K562 (cell line): Measurements from ENCODE around the gene SPAG16. TPM values are rescaled to one million over a fixed set of nuclear protein-coding genes. Genes with fewer than 3 reads are reported as not detected.

ENCODE experiments used
- ATAC-seq: fragments of 200-7000 bp; cut with Tn5 transposase; 3 replicates; pipeline ENCODE4 v1.9.1; 2020; ENCODE audit warnings: moderate library complexity
- BruUV-seq: library from RNA; stranded (reverse); fragments of 400-500 nt; replicated peaks from 2 replicates; lab custom pipeline; 2021; lab: Mats Ljungman, UMichigan
- CTCF ChIA-PET: fragments of 300-600 bp; formaldehyde crosslinking; extraction: SDS; loops from one replicate; lab custom pipeline; 2021; ENCODE audit warnings: low intra/inter-chr PET ratio; lab: Yijun Ruan, JAX
- POLR2A ChIA-PET: fragments of 300-600, 350-650 bp; sonication (Branson Sonifier 250); formaldehyde crosslinking; extraction: SDS; loops from one replicate; lab custom pipeline; 2021; ENCODE audit warnings: antibody characterized with exemption, inconsistent platforms; lab: Yijun Ruan, JAX
- DNase-seq, 4 experiments: peaks; one replicate each; pipeline versions ENCODE4 v3.0.0 to v3.0.0-alpha.2; 2011 to 2018; ENCODE audit warnings: low spot score in 3 of 4, mixed read lengths in 3 of 4; ENCODE audit errors: extremely low read depth in 1 of 4
- FAIRE-seq: peaks from 2 replicates; lab custom pipeline; 2011; peaks lifted over from hg19 to GRCh38; lab: Jason Lieb, UNC
- H2AFZ ChIP-seq: 2 replicates; pipeline ENCODE4 v1.6.0; 2011; ENCODE audit warnings: low read depth, low read length, control low read depth, inconsistent platforms
- H3K27ac ChIP-seq: fragments of 200-600 bp; 3 replicates; pipeline ENCODE4 v1.8.0; 2011; ENCODE audit warnings: low read depth, mild to moderate bottlenecking, control low read depth, inconsistent platforms, low read length, moderate library complexity, mixed read lengths; ENCODE audit errors: extremely low read depth
- H3K27me3 ChIP-seq, 2 experiments: fragments of 300-600 bp in 1 of 2; 2 replicates in 1 of 2; 3 replicates in 1 of 2; pipeline versions ENCODE4 v1.6.0 to v1.8.0; 2011; ENCODE audit warnings: inconsistent platforms in 2 of 2, low read length in 2 of 2, mild to moderate bottlenecking in 1 of 2, mixed read lengths in 1 of 2, moderate library complexity in 1 of 2; ENCODE audit not compliant: control insufficient read depth in 2 of 2, insufficient read depth in 2 of 2
- H3K36me3 ChIP-seq: fragments of 300-600 bp; 3 replicates; pipeline ENCODE4 v1.8.0; 2011; ENCODE audit warnings: mild to moderate bottlenecking, low read length, inconsistent platforms; ENCODE audit not compliant: control insufficient read depth, insufficient read depth
- H3K4me1 ChIP-seq, 2 experiments: fragments of 200-600 bp in 1 of 2; replicated peaks in 1 of 2; 2 replicates in 1 of 2; 3 replicates in 1 of 2; pipeline versions ENCODE4 v1.5.1 to v1.8.0; 2011; ENCODE audit warnings: inconsistent platforms in 2 of 2, low read length in 2 of 2, mild to moderate bottlenecking in 1 of 2, mixed read lengths in 1 of 2, moderate library complexity in 1 of 2; ENCODE audit not compliant: control insufficient read depth in 2 of 2, insufficient read depth in 2 of 2
- H3K4me2 ChIP-seq: 2 replicates; pipeline ENCODE4 v1.6.1; 2011; ENCODE audit warnings: low read length, control low read depth, inconsistent platforms, mixed read lengths; ENCODE audit not compliant: insufficient read depth
- H3K4me3 ChIP-seq: fragments of 200-600 bp; sonication (generic), shearing (Covaris generic); 2 replicates; pipeline ENCODE4 v1.5.1; 2016; ENCODE audit warnings: control low read depth, inconsistent platforms
- H3K79me2 ChIP-seq: fragments of 200-600 bp; 3 replicates; pipeline ENCODE4 v1.8.0; 2011; ENCODE audit warnings: low read length, inconsistent platforms; ENCODE audit not compliant: control insufficient read depth, insufficient read depth
- H3K9ac ChIP-seq, 2 experiments: 2 replicates each; pipeline versions ENCODE4 v1.6.0 to v1.6.1; 2011; ENCODE audit warnings: low read depth in 2 of 2, low read length in 2 of 2, control low read depth in 1 of 2, inconsistent platforms in 1 of 2, mild to moderate bottlenecking in 1 of 2, mixed read lengths in 1 of 2; ENCODE audit not compliant: insufficient read depth in 1 of 2
- H3K9me1 ChIP-seq: one replicate; pipeline ENCODE4 v1.6.0; 2011; ENCODE audit warnings: inconsistent platforms, mild to moderate bottlenecking, low read length, moderate library complexity; ENCODE audit not compliant: control insufficient read depth, insufficient read depth
- H3K9me3 ChIP-seq: replicated peaks from 2 replicates; pipeline ENCODE4 v1.5.1; 2011; ENCODE audit warnings: low read depth, low read length, inconsistent platforms; ENCODE audit not compliant: control insufficient read depth, insufficient read depth
- H4K20me1 ChIP-seq: replicated peaks from 2 replicates; pipeline ENCODE4 v1.6.1; 2011; ENCODE audit warnings: low read length, inconsistent platforms, mixed read lengths; ENCODE audit not compliant: control insufficient read depth, insufficient read depth
- CAMTA2 ChIP-seq: fragments of 250-450 bp; sonication (Bioruptor Pico); conservative IDR thresholded peaks from 2 replicates; pipeline ENCODE4 v1.5.1; 2022
- DMBX1 ChIP-seq: fragments of 250-450 bp; sonication (Bioruptor Pico); IDR thresholded peaks from 2 replicates; pipeline ENCODE4 v1.8.0; 2022; ENCODE audit warnings: inconsistent platforms, mild to moderate bottlenecking, moderate library complexity, borderline replicate concordance
- DPF2 ChIP-seq: fragments of 450-650 bp; IDR thresholded peaks from 2 replicates; pipeline ENCODE4 v1.6.1; 2016
- ERF ChIP-seq: fragments of 450-650 bp; formaldehyde crosslinking; IDR thresholded peaks from 2 replicates; pipeline ENCODE4 v1.4.0; 2020; ENCODE audit warnings: mild to moderate bottlenecking, mixed read lengths
- NFIX ChIP-seq: fragments of 250-450 bp; sonication (Bioruptor Pico); IDR thresholded peaks from 2 replicates; pipeline ENCODE4 v1.4.0; 2020; ENCODE audit warnings: low read depth, mild to moderate bottlenecking, moderate library complexity
- POLR2AphosphoS2 ChIP-seq: IDR thresholded peaks from 2 replicates; pipeline ENCODE4 v1.6.1; 2012; ENCODE audit warnings: low read length, improper control_type of control experiment
- ZFP1 ChIP-seq: fragments of 450-650 bp; formaldehyde crosslinking; IDR thresholded peaks from 2 replicates; pipeline ENCODE4 v1.4.0; 2020; ENCODE audit warnings: mild to moderate bottlenecking, mixed read lengths
- ZFX ChIP-seq: sonication (generic); formaldehyde crosslinking; IDR thresholded peaks from 2 replicates; pipeline ENCODE4 v1.8.0; 2022; ENCODE audit warnings: mild to moderate bottlenecking, missing genetic modification reagents, moderate library complexity
- ZNF134 ChIP-seq: fragments of 250-450 bp; sonication (Bioruptor Pico); conservative IDR thresholded peaks from 2 replicates; pipeline ENCODE4 v1.4.0; 2020
- ZNF274 ChIP-seq: IDR thresholded peaks from 2 replicates; pipeline ENCODE4 v1.6.1; 2011; ENCODE audit warnings: low read depth, mild to moderate bottlenecking, low read length, moderate library complexity, borderline replicate concordance
- ZNF445 ChIP-seq: fragments of 250-450 bp; sonication (Bioruptor Pico); IDR thresholded peaks from 2 replicates; pipeline ENCODE4 v1.4.0; 2020; ENCODE audit warnings: low read depth, mild to moderate bottlenecking, moderate library complexity
- ZNF57 ChIP-seq: fragments of 450-650 bp; formaldehyde crosslinking; IDR thresholded peaks from 2 replicates; pipeline ENCODE4 v1.4.0; 2020; ENCODE audit warnings: mild to moderate bottlenecking, moderate library complexity
- ZNF583 ChIP-seq: fragments of 250-450 bp; sonication (Bioruptor Pico); IDR thresholded peaks from 2 replicates; pipeline ENCODE4 v1.4.0; 2020
- WGBS: fragments of 100-300 bp; shearing (Covaris generic); methylation state at CpG from one replicate; pipeline ENCODE4 v1.1.6; 2016; ENCODE audit warnings: low coverage, mixed read lengths; ENCODE audit not compliant: insufficient coverage; ENCODE audit errors: missing lambda C conversion rate; 5-methylcytosine and 5-hydroxymethylcytosine counted together
- in situ Hi-C: fragments of 300-500 bp; cut with MboI; formaldehyde crosslinking; loops from 4 replicates; pipeline ENCODE4 v1.15.0; 2018; ENCODE audit warnings: inconsistent platforms, mixed read lengths
- intact Hi-C: fragments of 100-400 bp; cut with micrococcal nuclease; formaldehyde crosslinking; loops from 2 replicates; pipeline ENCODE4 v1.14.2; 2022
- polyA plus RNA-seq, 8 experiments: library from polyadenylated mRNA; depleted of rRNA in 4 of 8; stranded (reverse) in 5 of 8; unstranded in 3 of 8; fragments of >200 nt; fragmentation: Nextera tagmentation in 2 of 8; fragmentation: Illumina TruSeq in 1 of 8; extraction: Ambion mirVana in 2 of 8; extraction: Trizol in 1 of 8; gene quantifications; 2 replicates each; pipeline versions ENCODE4 v1.2.1 to v1.2.3, GENCODE V29; 2011 to 2014; ENCODE audit warnings: inconsistent platforms in 1 of 8, missing spikeins in 1 of 8
- total RNA-seq, 7 experiments: library from RNA; depleted of rRNA in 6 of 7; stranded (reverse); fragments of >200 nt in 6 of 7; fragmentation: Illumina TruSeq in 2 of 7; extraction: Trizol in 2 of 7; gene quantifications; 2 replicates each; pipeline versions ENCODE4 v1.2.1 to v1.2.3, GENCODE V29; 2011 to 2021; ENCODE audit warnings: low replicate concordance in 1 of 7
- TF ChIP-seq, protein P1 (sequence below): IDR thresholded peaks from 2 replicates; pipeline ENCODE4 v1.6.1; 2014; ENCODE audit warnings: antibody characterized with exemption
- TF ChIP-seq, protein P2 (sequence below): fragments of 450-650 bp; IDR thresholded peaks from 2 replicates; pipeline ENCODE4 v1.6.1; 2018; ENCODE audit warnings: mild to moderate bottlenecking, low read depth; ENCODE audit not compliant: partially characterized antibody
- TF ChIP-seq, protein P3 (sequence below): sonication (generic); formaldehyde crosslinking; IDR thresholded peaks from 2 replicates; pipeline ENCODE4 v1.8.1; 2023; ENCODE audit warnings: missing genetic modification reagents, mild to moderate bottlenecking, borderline replicate concordance

The SPAG16 gene
- total and polyA plus RNA-seq, 9 of the 15 experiments (the other 6 are each of a cell fraction or from before 2014, with no cell fraction given), result 0.98 to 5.9 (median 3.5) TPM

DNA sequence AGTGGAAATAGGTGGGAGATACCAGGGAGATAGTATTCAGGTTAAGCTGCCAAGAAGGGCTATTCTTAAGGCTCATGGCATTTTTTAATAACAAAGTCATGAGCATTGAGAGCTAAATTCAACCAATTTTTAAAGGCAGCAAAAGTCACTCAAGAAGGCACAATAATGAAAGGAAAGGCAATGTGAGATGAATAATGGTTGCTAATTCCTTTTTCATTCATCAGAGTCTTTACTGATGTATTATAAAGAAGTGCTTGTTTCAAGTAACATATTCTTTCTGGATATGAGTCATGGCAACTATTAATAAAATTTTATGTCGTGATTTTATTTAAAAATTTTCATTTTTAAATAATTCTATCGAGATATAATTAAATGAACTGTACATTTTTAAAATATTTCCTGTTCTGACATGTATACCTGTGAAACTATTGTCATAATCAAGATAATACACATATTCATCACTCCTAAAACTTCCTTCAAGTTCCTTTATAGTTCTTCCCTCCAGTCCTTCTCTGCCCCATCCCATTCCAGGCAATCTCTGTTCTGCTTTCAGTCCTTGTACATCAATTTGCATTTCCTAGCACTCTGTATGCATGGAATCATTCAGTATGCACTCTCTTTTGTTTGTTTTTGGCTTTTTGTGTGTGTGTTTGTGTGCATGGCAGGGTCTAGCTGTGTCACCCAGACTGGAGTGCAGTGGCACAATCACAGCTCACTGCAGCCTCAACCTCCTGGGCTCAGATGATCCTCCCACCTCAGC, 1167.4 kb downstream of the SPAG16 start:
- Histone ChIP-seq H3K27me3 (no peaks in the 10 kb centered on the region), H3K79me2 (no peaks in the 10 kb centered on the region), H3K4me2 (no peak overlapping the region), H3K4me3 (no peak overlapping the region), H2AFZ (no peak overlapping the region), H3K27ac (no peak overlapping the region), H3K9ac (no peak overlapping the region), H4K20me1 (no peaks in the 10 kb centered on the region), H3K4me1 (no peaks in the 10 kb centered on the region), H3K9me1 (no peaks in the 10 kb centered on the region), H3K9me3 (no peaks in the 10 kb centered on the region), H3K36me3 (no peaks in the 10 kb centered on the region)
- ATAC-seq, result no peak
- ChIA-PET POLR2A (no interaction called here), CTCF (no interaction called here)
- DNase-seq, result no peak
- WGBS, result 0% methylated on average over 2 of the region's 2 CpGs
- intact Hi-C loops (no loop called here), in situ Hi-C loops (no loop called here)
- no peak for FAIRE-seq
- no TSS peak for BruUV-seq
- TF ChIP-seq, protein P1, sequence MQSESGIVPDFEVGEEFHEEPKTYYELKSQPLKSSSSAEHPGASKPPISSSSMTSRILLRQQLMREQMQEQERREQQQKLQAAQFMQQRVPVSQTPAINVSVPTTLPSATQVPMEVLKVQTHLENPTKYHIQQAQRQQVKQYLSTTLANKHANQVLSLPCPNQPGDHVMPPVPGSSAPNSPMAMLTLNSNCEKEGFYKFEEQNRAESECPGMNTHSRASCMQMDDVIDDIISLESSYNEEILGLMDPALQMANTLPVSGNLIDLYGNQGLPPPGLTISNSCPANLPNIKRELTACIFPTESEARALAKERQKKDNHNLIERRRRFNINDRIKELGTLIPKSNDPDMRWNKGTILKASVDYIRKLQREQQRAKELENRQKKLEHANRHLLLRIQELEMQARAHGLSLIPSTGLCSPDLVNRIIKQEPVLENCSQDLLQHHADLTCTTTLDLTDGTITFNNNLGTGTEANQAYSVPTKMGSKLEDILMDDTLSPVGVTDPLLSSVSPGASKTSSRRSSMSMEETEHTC, result no peak
- TF ChIP-seq, protein P2, sequence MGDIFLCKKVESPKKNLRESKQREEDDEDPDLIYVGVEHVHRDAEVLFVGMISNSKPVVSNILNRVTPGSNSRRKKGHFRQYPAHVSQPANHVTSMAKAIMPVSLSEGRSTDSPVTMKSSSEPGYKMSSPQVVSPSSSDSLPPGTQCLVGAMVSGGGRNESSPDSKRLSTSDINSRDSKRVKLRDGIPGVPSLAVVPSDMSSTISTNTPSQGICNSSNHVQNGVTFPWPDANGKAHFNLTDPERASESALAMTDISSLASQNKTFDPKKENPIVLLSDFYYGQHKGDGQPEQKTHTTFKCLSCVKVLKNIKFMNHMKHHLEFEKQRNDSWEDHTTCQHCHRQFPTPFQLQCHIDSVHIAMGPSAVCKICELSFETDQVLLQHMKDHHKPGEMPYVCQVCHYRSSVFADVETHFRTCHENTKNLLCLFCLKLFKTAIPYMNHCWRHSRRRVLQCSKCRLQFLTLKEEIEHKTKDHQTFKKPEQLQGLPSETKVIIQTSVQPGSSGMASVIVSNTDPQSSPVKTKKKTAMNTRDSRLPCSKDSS, result no peak
- TF ChIP-seq ZNF134 (CRISPR knock-in tag) (no peak), ZNF445 (CRISPR knock-in tag) (no peak), ZFP1 (no peak), DPF2 (no peak), ZFX (CRISPR knock-in tag) (no peak), ZNF583 (CRISPR knock-in tag) (no peak), ERF (CRISPR knock-in tag) (no peak), DMBX1 (no peak), CAMTA2 (CRISPR knock-in tag) (no peak), POLR2AphosphoS2 (no peak), ZNF274 (no peak), NFIX (CRISPR knock-in tag) (no peak), ZNF57 (CRISPR knock-in tag) (no peak)
- TF ChIP-seq, protein P3, sequence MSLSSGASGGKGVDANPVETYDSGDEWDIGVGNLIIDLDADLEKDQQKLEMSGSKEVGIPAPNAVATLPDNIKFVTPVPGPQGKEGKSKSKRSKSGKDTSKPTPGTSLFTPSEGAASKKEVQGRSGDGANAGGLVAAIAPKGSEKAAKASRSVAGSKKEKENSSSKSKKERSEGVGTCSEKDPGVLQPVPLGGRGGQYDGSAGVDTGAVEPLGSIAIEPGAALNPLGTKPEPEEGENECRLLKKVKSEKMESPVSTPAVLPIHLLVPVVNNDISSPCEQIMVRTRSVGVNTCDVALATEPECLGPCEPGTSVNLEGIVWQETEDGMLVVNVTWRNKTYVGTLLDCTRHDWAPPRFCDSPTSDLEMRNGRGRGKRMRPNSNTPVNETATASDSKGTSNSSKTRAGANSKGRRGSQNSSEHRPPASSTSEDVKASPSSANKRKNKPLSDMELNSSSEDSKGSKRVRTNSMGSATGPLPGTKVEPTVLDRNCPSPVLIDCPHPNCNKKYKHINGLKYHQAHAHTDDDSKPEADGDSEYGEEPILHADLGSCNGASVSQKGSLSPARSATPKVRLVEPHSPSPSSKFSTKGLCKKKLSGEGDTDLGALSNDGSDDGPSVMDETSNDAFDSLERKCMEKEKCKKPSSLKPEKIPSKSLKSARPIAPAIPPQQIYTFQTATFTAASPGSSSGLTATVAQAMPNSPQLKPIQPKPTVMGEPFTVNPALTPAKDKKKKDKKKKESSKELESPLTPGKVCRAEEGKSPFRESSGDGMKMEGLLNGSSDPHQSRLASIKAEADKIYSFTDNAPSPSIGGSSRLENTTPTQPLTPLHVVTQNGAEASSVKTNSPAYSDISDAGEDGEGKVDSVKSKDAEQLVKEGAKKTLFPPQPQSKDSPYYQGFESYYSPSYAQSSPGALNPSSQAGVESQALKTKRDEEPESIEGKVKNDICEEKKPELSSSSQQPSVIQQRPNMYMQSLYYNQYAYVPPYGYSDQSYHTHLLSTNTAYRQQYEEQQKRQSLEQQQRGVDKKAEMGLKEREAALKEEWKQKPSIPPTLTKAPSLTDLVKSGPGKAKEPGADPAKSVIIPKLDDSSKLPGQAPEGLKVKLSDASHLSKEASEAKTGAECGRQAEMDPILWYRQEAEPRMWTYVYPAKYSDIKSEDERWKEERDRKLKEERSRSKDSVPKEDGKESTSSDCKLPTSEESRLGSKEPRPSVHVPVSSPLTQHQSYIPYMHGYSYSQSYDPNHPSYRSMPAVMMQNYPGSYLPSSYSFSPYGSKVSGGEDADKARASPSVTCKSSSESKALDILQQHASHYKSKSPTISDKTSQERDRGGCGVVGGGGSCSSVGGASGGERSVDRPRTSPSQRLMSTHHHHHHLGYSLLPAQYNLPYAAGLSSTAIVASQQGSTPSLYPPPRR (CRISPR knock-in tag), result no peak
